Measurements from ENCODE around the gene ITGAD.

DNA sequence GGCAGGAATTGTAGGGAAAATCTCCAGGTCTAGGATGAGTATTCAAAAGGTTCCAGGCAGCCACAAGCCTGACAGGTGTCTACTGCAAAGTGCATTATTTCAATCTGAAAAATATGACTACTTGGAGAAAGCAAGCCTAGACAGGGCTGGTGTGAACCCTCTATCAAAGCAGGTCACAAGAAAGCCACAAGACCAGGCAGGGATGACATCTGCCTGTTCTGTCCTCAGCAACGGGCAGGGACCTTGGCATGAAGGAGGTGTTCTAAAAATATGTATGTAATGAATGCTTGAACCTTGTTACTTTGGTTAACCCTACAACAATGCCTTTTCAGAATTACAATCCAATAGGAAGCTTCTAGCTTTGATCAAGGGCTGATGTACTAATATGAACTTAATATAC lies 36.2 kb downstream of the ITGAD start:
- TF ChIP-seq, protein P1, sequence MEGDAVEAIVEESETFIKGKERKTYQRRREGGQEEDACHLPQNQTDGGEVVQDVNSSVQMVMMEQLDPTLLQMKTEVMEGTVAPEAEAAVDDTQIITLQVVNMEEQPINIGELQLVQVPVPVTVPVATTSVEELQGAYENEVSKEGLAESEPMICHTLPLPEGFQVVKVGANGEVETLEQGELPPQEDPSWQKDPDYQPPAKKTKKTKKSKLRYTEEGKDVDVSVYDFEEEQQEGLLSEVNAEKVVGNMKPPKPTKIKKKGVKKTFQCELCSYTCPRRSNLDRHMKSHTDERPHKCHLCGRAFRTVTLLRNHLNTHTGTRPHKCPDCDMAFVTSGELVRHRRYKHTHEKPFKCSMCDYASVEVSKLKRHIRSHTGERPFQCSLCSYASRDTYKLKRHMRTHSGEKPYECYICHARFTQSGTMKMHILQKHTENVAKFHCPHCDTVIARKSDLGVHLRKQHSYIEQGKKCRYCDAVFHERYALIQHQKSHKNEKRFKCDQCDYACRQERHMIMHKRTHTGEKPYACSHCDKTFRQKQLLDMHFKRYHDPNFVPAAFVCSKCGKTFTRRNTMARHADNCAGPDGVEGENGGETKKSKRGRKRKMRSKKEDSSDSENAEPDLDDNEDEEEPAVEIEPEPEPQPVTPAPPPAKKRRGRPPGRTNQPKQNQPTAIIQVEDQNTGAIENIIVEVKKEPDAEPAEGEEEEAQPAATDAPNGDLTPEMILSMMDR (IDR thresholded peaks at IDR 0.05; ENCODE audit: low read length), result no peak
- TF ChIP-seq EZH2 (IDR thresholded peaks at IDR 0.05; ENCODE audit: borderline replicate concordance, low read length), result no peak

Data from OCI-LY1 (cell line).